Mesendoderm (in vitro differentiated cells): ENCODE results near the gene CHCHD3.

Source experiments
- DNase-seq: peaks from one replicate; pipeline ENCODE4 v3.0.0; 2013
- H2AK5ac ChIP-seq: 2 replicates; pipeline ENCODE4 v1.6.1; 2013; ENCODE audit warnings: low read length, inconsistent platforms
- H2BK120ac ChIP-seq: 2 replicates; pipeline ENCODE4 v1.6.1; 2013; ENCODE audit warnings: low read depth, mild to moderate bottlenecking, low read length, moderate library complexity, mixed read lengths
- H2BK15ac ChIP-seq: replicated peaks from 2 replicates; pipeline ENCODE4 v1.6.1; 2013; ENCODE audit warnings: low read depth, mild to moderate bottlenecking, moderate library complexity
- H2BK5ac ChIP-seq: 2 replicates; pipeline ENCODE4 v1.6.1; 2013; ENCODE audit warnings: low read length, inconsistent platforms
- H3K18ac ChIP-seq: 2 replicates; pipeline ENCODE4 v1.6.1; 2013; ENCODE audit warnings: mild to moderate bottlenecking, low read length, mixed read lengths
- H3K23ac ChIP-seq: one replicate; pipeline ENCODE4 v1.6.1; 2013; ENCODE audit warnings: low read length
- H3K27ac ChIP-seq: 2 replicates; pipeline ENCODE4 v1.5.1; 2013; ENCODE audit warnings: low read depth, mild to moderate bottlenecking, inconsistent platforms, low read length, moderate library complexity
- H3K27me3 ChIP-seq: 2 replicates; pipeline ENCODE4 v1.6.1; 2013; ENCODE audit warnings: low read length, control low read depth, mild to moderate bottlenecking, inconsistent platforms; ENCODE audit not compliant: insufficient read depth, poor library complexity
- H3K36me3 ChIP-seq: 2 replicates; pipeline ENCODE4 v1.6.1; 2013; ENCODE audit warnings: low read length, inconsistent platforms; ENCODE audit not compliant: control insufficient read depth, insufficient read depth
- H3K4ac ChIP-seq: one replicate; pipeline ENCODE4 v1.6.1; 2013; ENCODE audit warnings: low read depth, mild to moderate bottlenecking, low read length, moderate library complexity
- H3K4me1 ChIP-seq: 2 replicates; pipeline ENCODE4 v1.6.1; 2013; ENCODE audit warnings: low read depth, low read length, inconsistent platforms; ENCODE audit not compliant: control insufficient read depth
- H3K4me2 ChIP-seq: 2 replicates; pipeline ENCODE4 v1.6.1; 2013; ENCODE audit warnings: low read length
- H3K4me3 ChIP-seq: 2 replicates; pipeline ENCODE4 v1.5.1; 2013; ENCODE audit warnings: mild to moderate bottlenecking, low read length
- H3K56ac ChIP-seq: one replicate; pipeline ENCODE4 v1.6.1; 2013; ENCODE audit warnings: low read length
- H3K79me1 ChIP-seq: 2 replicates; pipeline ENCODE4 v1.6.1; 2013; ENCODE audit warnings: low read length, inconsistent platforms
- H3K79me2 ChIP-seq: 2 replicates; pipeline ENCODE4 v1.6.1; 2013; ENCODE audit warnings: mild to moderate bottlenecking, low read length; ENCODE audit not compliant: control insufficient read depth, insufficient read depth
- H3K9ac ChIP-seq: 2 replicates; pipeline ENCODE4 v1.6.1; 2013; ENCODE audit warnings: low read length, inconsistent platforms
- H4K5ac ChIP-seq: one replicate; pipeline ENCODE4 v1.6.1; 2013; ENCODE audit warnings: low read length
- H4K8ac ChIP-seq: one replicate; pipeline ENCODE4 v1.6.1; 2013; ENCODE audit warnings: low read depth, mild to moderate bottlenecking, control low read depth, low read length, moderate library complexity
- WGBS: extraction: QIAGEN DNeasy Blood & Tissue Kit; methylation state at CpG from one replicate; pipeline ENCODE4 v1.1.7; 2013; ENCODE audit warnings: low lambda C conversion rate, missing lambda C conversion rate; ENCODE audit not compliant: insufficient coverage; ENCODE audit errors: extremely low coverage; 5-methylcytosine and 5-hydroxymethylcytosine counted together

Gene CHCHD3

GRCh38 chr7:132759482-132760243 lies 322.2 kb downstream of the CHCHD3 start:
- DNase-seq, result no peak
- Histone ChIP-seq H3K23ac (no peak overlapping the region), H3K4me1 (no peaks in the 10 kb centered on the region), H4K5ac (no peak overlapping the region), H2BK120ac (no peak overlapping the region), H3K4ac (no peak overlapping the region), H3K27me3 (no peaks in the 10 kb centered on the region), H3K56ac (no peak overlapping the region), H4K8ac (no peak overlapping the region), H3K4me3 (no peak overlapping the region), H3K18ac (no peak overlapping the region), H2BK5ac (no peak overlapping the region), H3K36me3 (no peaks in the 10 kb centered on the region), H2BK15ac (no peak overlapping the region), H3K79me2 (no peaks in the 10 kb centered on the region), H3K79me1 (no peaks in the 10 kb centered on the region), H3K9ac (no peak overlapping the region), H3K27ac (no peak overlapping the region), H2AK5ac (no peak overlapping the region), H3K4me2 (no peak overlapping the region)
- no CpG with 5 or more reads among the region's 15 CpGs for WGBS

DNA sequence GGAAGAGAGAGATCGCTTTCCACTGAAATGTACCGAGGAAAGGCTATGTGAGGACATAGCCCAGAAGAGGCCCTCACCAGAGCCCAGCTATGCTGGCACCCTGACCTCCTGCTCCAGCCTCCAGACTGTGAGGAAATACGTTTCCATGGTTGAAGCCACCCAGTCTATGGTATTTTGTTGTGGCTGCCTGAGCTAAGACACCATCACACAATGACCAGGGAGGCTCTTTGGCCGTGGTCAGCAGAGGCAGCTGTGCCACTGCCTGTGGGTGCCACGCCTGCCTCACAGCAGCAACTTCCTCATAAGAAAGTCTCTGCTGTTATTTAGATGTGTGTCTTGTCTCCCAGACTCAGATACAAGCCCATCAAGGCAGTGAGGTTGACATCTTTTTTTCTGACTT lies 322.9 kb downstream of the CHCHD3 start:
- Histone ChIP-seq H3K4me2 (no peak overlapping the region), H3K36me3 (no peaks in the 10 kb centered on the region), H3K9ac (no peak overlapping the region), H3K27me3 (no peaks in the 10 kb centered on the region), H3K18ac (no peak overlapping the region), H3K4me3 (no peak overlapping the region), H4K8ac (no peak overlapping the region), H3K79me1 (no peaks in the 10 kb centered on the region), H3K4me1 (no peaks in the 10 kb centered on the region), H3K56ac (no peak overlapping the region), H3K4ac (no peak overlapping the region), H3K23ac (no peak overlapping the region), H3K79me2 (no peaks in the 10 kb centered on the region), H3K27ac (no peak overlapping the region), H4K5ac (no peak overlapping the region), H2AK5ac (no peak overlapping the region), H2BK5ac (no peak overlapping the region), H2BK120ac (no peak overlapping the region), H2BK15ac (no peak overlapping the region)
- no peak for DNase-seq
- no CpG with 5 or more reads among the region's 5 CpGs for WGBS

- no peak overlapping the region for H3K56ac ChIP-seq
Measured at GRCh38 chr7:132757783-132758182, 324.1 kb downstream of the CHCHD3 start.

GRCh38 chr7:132756484-132756990 lies 325.4 kb downstream of the CHCHD3 start:
- Histone ChIP-seq H3K79me2 (no peaks in the 10 kb centered on the region), H2BK15ac (no peak overlapping the region), H3K4ac (no peak overlapping the region), H3K9ac (no peak overlapping the region), H3K56ac (no peak overlapping the region), H4K5ac (no peak overlapping the region), H3K23ac (no peak overlapping the region), H3K4me1 (no peaks in the 10 kb centered on the region), H3K4me3 (no peak overlapping the region), H4K8ac (no peak overlapping the region), H3K18ac (no peak overlapping the region), H3K27me3 (no peaks in the 10 kb centered on the region), H3K27ac (no peak overlapping the region), H2BK5ac (no peak overlapping the region), H3K36me3 (no peaks in the 10 kb centered on the region), H2AK5ac (no peak overlapping the region), H3K79me1 (no peaks in the 10 kb centered on the region), H2BK120ac (no peak overlapping the region), H3K4me2 (no peak overlapping the region)
- WGBS, result no CpG with 5 or more reads among the region's 5 CpGs
- no peak for DNase-seq

More at GRCh38 chr7:132757783-132758182, 324.1 kb downstream of the CHCHD3 start:
- H3K27ac ChIP-seq, result no peak overlapping the region
- no peak overlapping the region for H2BK5ac ChIP-seq
- H3K36me3 ChIP-seq, result no peaks in the 10 kb centered on the region
- H2BK120ac ChIP-seq, result no peak overlapping the region
- H3K79me1 ChIP-seq, result no peaks in the 10 kb centered on the region
- H4K5ac ChIP-seq, result no peak overlapping the region
- H2AK5ac ChIP-seq, result no peak overlapping the region
- no peak overlapping the region for H4K8ac ChIP-seq
- no peaks in the 10 kb centered on the region for H3K79me2 ChIP-seq
- H2BK15ac ChIP-seq, result no peak overlapping the region
- H3K4me1 ChIP-seq, result no peaks in the 10 kb centered on the region
- no peak overlapping the region for H3K4ac ChIP-seq
- WGBS, result no CpG with 5 or more reads among the region's 3 CpGs
- no peak overlapping the region for H3K4me2 ChIP-seq
- no peak overlapping the region for H3K9ac ChIP-seq
- DNase-seq, result no peak
- H3K4me3 ChIP-seq, result no peak overlapping the region
- no peak overlapping the region for H3K23ac ChIP-seq
- H3K18ac ChIP-seq, result no peak overlapping the region
- H3K27me3 ChIP-seq, result no peaks in the 10 kb centered on the region

DNA sequence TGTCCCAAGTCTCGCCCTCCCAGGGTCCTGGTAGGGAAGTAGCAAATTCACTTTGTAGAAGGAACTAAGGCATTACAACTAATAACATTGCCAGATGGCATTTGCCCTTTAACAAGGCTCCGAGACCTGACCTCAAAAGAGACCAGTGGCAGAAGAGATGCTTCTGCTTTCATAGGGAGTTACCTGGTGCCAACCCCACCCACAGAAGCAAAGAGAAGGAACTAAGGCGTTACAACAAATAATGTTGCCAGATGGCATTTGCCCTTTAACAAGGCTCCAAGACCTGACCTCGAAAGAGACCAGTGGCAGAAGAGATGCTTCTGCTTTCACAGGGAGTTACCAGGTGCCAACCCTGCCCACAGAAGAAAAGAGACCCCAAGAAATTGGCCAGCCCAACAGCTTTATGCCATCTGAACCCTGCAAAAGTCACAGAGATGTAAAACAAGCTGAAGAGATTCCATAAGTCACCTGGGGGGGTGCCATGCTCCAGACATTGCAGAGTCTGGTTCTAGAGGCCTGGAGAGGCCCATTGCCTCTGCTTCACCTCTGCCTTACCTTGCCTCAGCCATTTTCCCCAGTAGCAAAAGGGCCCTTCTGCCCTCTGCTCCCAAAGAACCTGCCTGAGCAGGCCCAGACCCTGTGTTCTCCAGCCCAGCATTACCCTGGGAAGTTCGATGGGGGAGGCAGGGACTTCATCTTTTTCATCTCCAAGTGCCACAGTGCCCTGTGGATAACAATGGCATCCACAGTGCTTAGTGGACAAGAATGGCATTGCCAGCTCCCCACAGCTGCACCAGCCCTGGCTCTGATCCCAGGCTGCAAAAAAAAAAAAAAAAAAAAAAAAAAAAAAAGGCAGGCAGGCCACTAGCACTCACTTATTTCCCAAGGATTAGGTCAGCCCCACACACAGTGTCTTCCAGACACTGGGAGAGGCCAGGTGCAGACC lies 326.1 kb downstream of the CHCHD3 start:
- no peak overlapping the region for H3K4me3 ChIP-seq
- H2BK15ac ChIP-seq, result no peak overlapping the region
- no peak overlapping the region for H3K9ac ChIP-seq
- H3K18ac ChIP-seq, result no peak overlapping the region
- no peak overlapping the region for H2BK120ac ChIP-seq
- DNase-seq, result no peak
- no peak overlapping the region for H3K27ac ChIP-seq
- H3K56ac ChIP-seq, result no peak overlapping the region
- H3K27me3 ChIP-seq, result no peaks in the 10 kb centered on the region
- H4K8ac ChIP-seq, result no peak overlapping the region
- H3K36me3 ChIP-seq, result no peaks in the 10 kb centered on the region
- no peak overlapping the region for H4K5ac ChIP-seq
- H3K4ac ChIP-seq, result no peak overlapping the region
- H2AK5ac ChIP-seq, result no peak overlapping the region
- H3K23ac ChIP-seq, result no peak overlapping the region
- no peak overlapping the region for H2BK5ac ChIP-seq
- H3K79me2 ChIP-seq, result no peaks in the 10 kb centered on the region
- no CpG with 5 or more reads among the region's 5 CpGs for WGBS
- peaks cover 2% of the 10 kb centered on the region for H3K4me1 ChIP-seq
- H3K4me2 ChIP-seq, result no peak overlapping the region
- no peaks in the 10 kb centered on the region for H3K79me1 ChIP-seq
